Subcutaneous abdominal adipose tissue (tissue), 5 donors: ENCODE data around the gene HEXD.
"Not testable (repeated sequence)": the region's sequence is repeated elsewhere in the genome, so short reads cannot be mapped to it uniquely, and the experiment has no call there.

ENCODE experiments used
- H3K27ac ChIP-seq: one replicate; pipeline ENCODE4 v1.7.0; 2013; ENCODE audit warnings: low read depth, mild to moderate bottlenecking, inconsistent platforms, low read length, moderate library complexity
- H3K27me3 ChIP-seq, 5 donors: one replicate each; pipeline ENCODE4 v1.7.0; 2013; ENCODE audit warnings: low read length in 5 of 5, inconsistent platforms in 1 of 5; ENCODE audit not compliant: control insufficient read depth in 5 of 5, insufficient read depth in 4 of 5
- H3K36me3 ChIP-seq, 5 donors: one replicate each; pipeline ENCODE4 v1.7.0; 2013; ENCODE audit warnings: low read length in 5 of 5; ENCODE audit not compliant: control insufficient read depth in 5 of 5, insufficient read depth in 5 of 5
- H3K4me1 ChIP-seq, 5 donors: one replicate each; pipeline ENCODE4 v1.7.0; 2013; ENCODE audit warnings: low read length in 5 of 5, mild to moderate bottlenecking in 3 of 5, moderate library complexity in 1 of 5; ENCODE audit not compliant: control insufficient read depth in 5 of 5, insufficient read depth in 5 of 5
- H3K4me3 ChIP-seq, 5 donors: one replicate each; pipeline ENCODE4 v1.7.0; 2013; ENCODE audit warnings: low read length in 5 of 5, low read depth in 1 of 5
- H3K9ac ChIP-seq, 5 donors: one replicate each; pipeline ENCODE4 v1.7.0; 2013; ENCODE audit warnings: low read length in 5 of 5, mild to moderate bottlenecking in 4 of 5, moderate library complexity in 3 of 5
- H3K9me3 ChIP-seq, 5 donors: one replicate each; pipeline ENCODE4 v1.7.0; 2013; ENCODE audit warnings: low read length in 5 of 5; ENCODE audit not compliant: control insufficient read depth in 5 of 5
- donor health status: healthy.
- donor health status: healthy.
- donor health status: healthy.
- donor health status: healthy.
- donor health status: healthy.

Gene HEXD

GRCh38 chr17:82458179-82458884 is 40.2 kb downstream of the HEXD start, which contains the start of gene NARF:
Gene NARF, plus strand, starts transcription at chr17:82458741. Its CDS starts 63 bp downstream, at chr17:82458804.
- Histone ChIP-seq H3K9ac (peak within 1 kb of the TSS; percentile 38 to 99 (median 96)), H3K36me3 (peaks cover 0 to 33% (median 22%) of the 10 kb centered on the region in 5 donors), H3K27ac (peak within 1 kb of the TSS; percentile 99), H3K27me3 (no peaks in the 10 kb centered on the region), H3K9me3 (no peaks in the 10 kb centered on the region), H3K4me1 (peaks cover 3 to 27% (median 20%) of the 10 kb centered on the region in 5 donors), H3K4me3 (peak within 1 kb of the TSS; percentile 76 to 93 (median 87))

GRCh38 chr17:82458885-82459424 is 40.8 kb downstream of the HEXD start:
- peaks cover 0 to 39% (median 28%) of the 10 kb centered on the region in 5 donors for H3K36me3 ChIP-seq
- peak overlapping the region; percentile 76 to 93 (median 87) for H3K4me3 ChIP-seq
- peaks cover 3 to 31% (median 26%) of the 10 kb centered on the region in 5 donors for H3K4me1 ChIP-seq
- no peaks in the 10 kb centered on the region for H3K9me3 ChIP-seq
- peak overlapping the region; percentile 38 to 96 (median 76) for H3K9ac ChIP-seq
- H3K27me3 ChIP-seq: no peaks in the 10 kb centered on the region
- peak overlapping the region; percentile 99 for H3K27ac ChIP-seq

GRCh38 chr17:82459936-82460335 is 41.8 kb downstream of the HEXD start:
- Histone ChIP-seq H3K36me3 (peaks cover 0 to 49% (median 38%) of the 10 kb centered on the region in 5 donors), H3K4me1 (peaks cover 5 to 35% (median 27%) of the 10 kb centered on the region in 5 donors)
- H3K4me3 ChIP-seq, H3K9ac ChIP-seq, H3K9me3 ChIP-seq, H3K27me3 ChIP-seq, H3K27ac ChIP-seq: not testable (repeated sequence)

- Histone ChIP-seq H3K36me3 (peaks cover 3 to 70% (median 52%) of the 10 kb centered on the region in 5 donors), H3K9me3 (no peaks in the 10 kb centered on the region), H3K9ac (no peak overlapping the region), H3K27ac (no peak overlapping the region), H3K4me1 (peaks cover 5 to 34% (median 25%) of the 10 kb centered on the region in 5 donors), H3K4me3 (no peak overlapping the region), H3K27me3 (no peaks in the 10 kb centered on the region)
Observed at GRCh38 chr17:82461827-82462524, 43.8 kb downstream of the HEXD start.

- Histone ChIP-seq H3K36me3 (peaks cover 3 to 80% (median 55%) of the 10 kb centered on the region in 5 donors), H3K4me3 (no peak overlapping the region), H3K4me1 (peaks cover 2 to 25% (median 18%) of the 10 kb centered on the region in 5 donors), H3K27ac (peak overlapping the region; percentile 44), H3K9ac (no peak overlapping the region), H3K9me3 (no peaks in the 10 kb centered on the region), H3K27me3 (no peaks in the 10 kb centered on the region)
Observed at GRCh38 chr17:82463391-82463790, 45.2 kb downstream of the HEXD start.

- no peaks in the 10 kb centered on the region for H3K9me3 ChIP-seq
- no peaks in the 10 kb centered on the region for H3K27me3 ChIP-seq
- H3K27ac ChIP-seq: peak overlapping the region; percentile 44
- H3K4me1 ChIP-seq: peaks cover 2 to 23% (median 15%) of the 10 kb centered on the region in 5 donors
- H3K36me3 ChIP-seq: peaks cover 8 to 86% (median 61%) of the 10 kb centered on the region in 5 donors
- H3K9ac ChIP-seq: no peak overlapping the region
- no peak overlapping the region for H3K4me3 ChIP-seq
Observed at GRCh38 chr17:82463925-82464566, 45.9 kb downstream of the HEXD start.

GRCh38 chr17:82464567-82464929 is 46.4 kb downstream of the HEXD start:
- H3K9ac ChIP-seq: no peak overlapping the region

GRCh38 chr17:82465023-82465603 is 47.0 kb downstream of the HEXD start:
- H3K4me3 ChIP-seq: no peak overlapping the region
- no peaks in the 10 kb centered on the region for H3K27me3 ChIP-seq
- H3K36me3 ChIP-seq: peaks cover 8 to 92% (median 67%) of the 10 kb centered on the region in 5 donors
- H3K9ac ChIP-seq: no peak overlapping the region
- H3K27ac ChIP-seq: no peak overlapping the region
- no peaks in the 10 kb centered on the region for H3K9me3 ChIP-seq
- H3K4me1 ChIP-seq: peaks cover 2 to 15% (median 6%) of the 10 kb centered on the region in 5 donors

More at GRCh38 chr17:82464567-82464929, 46.4 kb downstream of the HEXD start:
- peaks cover 2 to 18% (median 10%) of the 10 kb centered on the region in 5 donors for H3K4me1 ChIP-seq
- H3K36me3 ChIP-seq: peaks cover 8 to 91% (median 65%) of the 10 kb centered on the region in 5 donors
- no peak overlapping the region for H3K27ac ChIP-seq
- H3K4me3 ChIP-seq: no peak overlapping the region
- H3K27me3 ChIP-seq: no peaks in the 10 kb centered on the region
- H3K9me3 ChIP-seq: no peaks in the 10 kb centered on the region

- H3K27ac ChIP-seq: no peak overlapping the region
- H3K27me3 ChIP-seq: no peaks in the 10 kb centered on the region
- H3K9me3 ChIP-seq: no peaks in the 10 kb centered on the region
- no peak overlapping the region for H3K9ac ChIP-seq
- peaks cover 2 to 12% (median 4%) of the 10 kb centered on the region in 5 donors for H3K4me1 ChIP-seq
- peaks cover 8 to 72% (median 51%) of the 10 kb centered on the region in 5 donors for H3K36me3 ChIP-seq
- no peak overlapping the region for H3K4me3 ChIP-seq
Observed at GRCh38 chr17:82468692-82469091, 50.5 kb downstream of the HEXD start.
